Retinal pigment epithelial cell (primary cell): ENCODE data around the gene CP.

Experiments used
- DNase-seq: peaks from one replicate; pipeline ENCODE4 v3.0.0-alpha.2; 2010; ENCODE audit warnings: low read depth
- H3K4me3 ChIP-seq: 2 replicates; pipeline ENCODE4 v1.5.1; 2011; ENCODE audit warnings: mild to moderate bottlenecking, low read length, control low read depth, moderate library complexity
- CTCF ChIP-seq: conservative IDR thresholded peaks from 2 replicates; pipeline ENCODE4 v1.5.1; 2011; ENCODE audit warnings: low read depth, low read length, control low read depth, inconsistent platforms

CP gene

DNA sequence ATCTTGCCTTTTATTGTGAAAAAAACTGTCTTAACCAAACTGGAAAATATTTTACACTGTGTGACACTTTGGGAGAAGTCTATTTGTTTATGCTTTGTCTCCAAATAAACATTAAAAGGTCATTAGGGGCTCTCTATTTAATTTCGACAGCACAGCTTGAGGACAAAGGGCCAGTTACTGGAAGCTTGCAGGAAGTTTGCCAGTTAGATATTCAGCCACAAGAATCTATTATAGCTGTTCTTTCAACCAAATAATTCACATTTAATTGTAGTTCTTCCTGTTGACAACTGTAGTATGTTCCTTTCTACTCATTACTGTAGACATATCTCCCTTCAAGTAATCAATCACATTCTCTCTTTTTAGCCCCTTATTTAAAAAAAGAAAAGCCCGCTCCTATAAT, 6.1 kb downstream of the CP start:
- no peak overlapping the region for H3K4me3 ChIP-seq
- DNase-seq: no peak
- TF ChIP-seq CTCF: no peak

- DNase-seq: no peak
- TF ChIP-seq CTCF: no peak
- H3K4me3 ChIP-seq: no peak overlapping the region
Measured at GRCh38 chr3:149214702-149215101, 6.9 kb downstream of the CP start.

GRCh38 chr3:149212386-149212785, 9.2 kb downstream of the CP start:
- no peak for DNase-seq
- no peak overlapping the region for H3K4me3 ChIP-seq
- TF ChIP-seq CTCF: no peak

- TF ChIP-seq CTCF: no peak
- no peak overlapping the region for H3K4me3 ChIP-seq
- DNase-seq: no peak
Measured at GRCh38 chr3:149209431-149209830, 12.2 kb downstream of the CP start.

- no peak overlapping the region for H3K4me3 ChIP-seq
- TF ChIP-seq CTCF: no peak
- no peak for DNase-seq
Measured at GRCh38 chr3:149207475-149207874, 14.2 kb downstream of the CP start.

DNA sequence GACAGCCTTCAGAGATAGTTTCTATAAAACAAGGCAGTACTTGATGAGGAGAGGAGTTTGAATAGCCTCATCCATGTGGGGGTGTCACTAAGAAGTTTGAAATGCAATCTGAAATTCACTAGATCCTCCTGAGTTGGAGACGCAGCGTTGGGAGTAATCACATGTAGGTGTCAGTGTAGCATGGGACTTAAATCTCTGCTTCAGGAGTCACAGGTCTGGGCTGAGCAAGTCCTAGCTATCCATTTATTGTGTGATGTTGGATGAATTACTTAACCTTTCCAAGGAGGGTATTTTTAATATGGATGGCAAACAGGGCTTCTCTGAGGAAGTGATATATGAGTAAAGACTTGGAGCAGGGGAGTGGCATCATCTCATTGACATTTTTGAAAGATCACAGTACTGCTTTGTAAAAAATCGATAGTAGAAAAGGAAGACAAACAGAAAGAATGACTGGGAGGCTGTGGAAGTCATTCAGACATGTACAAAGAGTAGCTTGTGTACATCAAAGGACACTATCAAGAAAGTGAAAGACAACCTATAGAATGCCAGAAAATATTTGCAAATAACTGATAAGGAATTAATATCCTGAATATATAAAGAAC, 17.1 kb downstream of the CP start:
- DNase-seq: no peak
- no peak for TF ChIP-seq CTCF
- H3K4me3 ChIP-seq: no peak overlapping the region

GRCh38 chr3:149203758-149204157, 17.9 kb downstream of the CP start:
- no peak for TF ChIP-seq CTCF
- no peak for DNase-seq
- no peak overlapping the region for H3K4me3 ChIP-seq
